Activated CD4-positive, alpha-beta T cell treated with anti-CD3 and anti-CD28 coated beads for 1 hour (primary cell): ENCODE results near the gene EFS.
"Not testable (repeated sequence)": the region's sequence is repeated elsewhere in the genome, so short reads cannot be mapped to it uniquely, and the experiment has no call there.

Experiments
- DNase-seq: peaks from one replicate; pipeline ENCODE4 v3.0.0-alpha.2; 2020

The EFS gene

DNA sequence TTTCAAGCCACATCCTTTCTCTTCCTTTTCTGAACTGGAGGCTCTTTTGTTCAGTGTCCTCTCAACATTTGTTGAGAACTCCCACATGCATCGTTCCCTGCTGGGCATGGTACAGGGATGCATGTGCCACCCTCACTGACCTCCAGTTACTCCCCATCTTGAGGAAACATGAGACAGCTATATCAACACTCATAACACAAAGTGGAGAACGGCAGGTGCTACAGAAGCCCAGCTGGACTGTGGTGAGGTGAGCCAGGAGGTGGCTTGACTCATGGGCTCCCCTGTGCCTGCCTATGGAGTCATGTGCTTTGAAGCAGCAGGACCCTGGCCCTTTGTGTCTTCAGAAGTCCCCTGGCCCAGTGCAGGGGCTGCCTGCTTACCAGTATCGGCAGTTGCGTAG, 33.4 kb upstream of the EFS start:
- DNase-seq = no peak

DNA sequence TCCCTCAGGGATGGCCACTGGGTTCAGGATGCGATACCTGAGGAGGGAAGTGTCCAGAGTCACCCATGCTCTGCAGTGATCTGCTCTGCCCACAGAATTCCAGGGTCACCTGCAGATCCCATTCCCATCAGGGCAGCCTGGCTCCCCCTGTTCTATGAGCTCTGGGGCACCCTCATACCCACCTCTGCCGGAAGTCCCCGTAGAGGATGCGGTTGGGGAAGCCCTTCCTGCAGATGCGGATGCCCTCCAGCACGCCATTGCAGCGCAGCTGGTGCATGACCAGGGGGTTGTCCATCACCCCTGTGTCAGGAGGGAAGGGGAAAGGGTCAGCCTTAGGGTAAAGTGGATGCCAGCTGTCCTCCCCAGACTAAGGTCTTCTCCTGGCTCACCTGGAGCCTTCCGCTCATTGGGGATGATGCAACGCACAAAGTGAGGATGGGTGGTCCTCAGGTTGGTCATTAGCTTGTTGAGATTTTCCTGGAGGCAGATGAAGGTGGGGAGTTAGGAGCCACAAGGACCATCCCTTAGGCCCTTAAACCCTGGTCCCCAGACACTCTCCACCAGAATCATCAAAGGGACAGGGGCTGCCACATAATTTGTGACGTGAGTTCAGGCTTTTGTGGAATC, 31.9 kb upstream of the EFS start:
- no peak for DNase-seq

DNA sequence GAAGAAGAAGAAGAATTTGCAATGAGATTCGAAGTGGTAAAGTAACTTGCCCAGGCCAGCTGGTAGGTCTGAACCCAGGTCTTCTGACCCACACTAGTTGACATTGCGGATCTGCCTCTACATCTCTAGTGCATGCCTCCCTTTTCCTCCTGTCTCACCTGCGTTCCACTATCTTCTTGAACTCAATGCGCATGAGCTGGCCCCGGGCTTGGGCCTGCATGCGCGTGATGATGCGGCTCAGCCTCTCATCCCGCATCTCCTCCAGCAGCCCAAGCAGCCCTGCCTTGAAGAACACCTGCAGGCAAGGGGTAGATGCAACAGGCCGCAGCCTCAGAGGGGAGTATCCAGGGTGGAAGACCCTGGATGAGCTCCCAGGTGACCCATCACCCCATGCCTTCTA, 31.2 kb upstream of the EFS start:
- DNase-seq = no peak

DNA sequence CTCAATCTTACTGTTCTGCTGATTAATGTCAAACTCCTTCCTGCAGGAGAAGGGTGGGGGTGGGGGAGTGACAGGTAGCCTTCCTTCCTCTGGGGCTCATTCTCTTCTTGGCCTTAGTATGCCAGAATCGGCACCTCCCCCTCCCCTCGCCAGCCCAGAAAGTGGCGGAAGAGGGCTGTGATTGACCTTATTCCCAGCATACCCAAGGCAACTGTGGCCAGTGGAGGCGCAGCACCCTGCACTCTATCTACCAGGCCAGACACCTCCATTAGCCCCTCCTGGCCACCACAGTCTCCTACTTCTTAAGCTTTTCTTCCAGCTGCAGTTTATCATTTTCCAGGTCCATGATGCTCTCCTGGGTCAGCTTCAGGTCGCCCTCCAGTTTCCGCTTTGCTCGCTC, 27.6 kb upstream of the EFS start:
- DNase-seq = no peak

DNA sequence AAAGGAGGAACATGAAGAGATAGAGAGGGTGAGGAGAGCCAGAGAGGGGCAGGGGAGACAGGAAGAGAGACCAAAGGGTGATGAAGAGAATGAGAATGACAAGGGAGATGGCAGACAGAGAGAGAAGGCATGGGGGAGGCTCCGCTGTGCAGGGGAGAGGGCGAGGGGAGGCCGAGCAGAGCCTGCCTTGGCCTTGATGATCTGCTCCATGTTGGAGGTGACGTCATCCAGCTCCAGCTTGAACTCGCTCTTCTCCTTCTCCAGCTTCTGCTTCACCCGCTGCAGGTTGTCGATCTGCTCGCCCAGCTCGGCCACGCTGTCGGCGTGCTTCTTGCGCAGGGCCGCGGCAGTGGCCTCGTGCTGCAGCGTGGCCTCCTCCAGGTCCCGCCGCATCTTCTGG, 24.9 kb upstream of the EFS start:
- not testable (repeated sequence) for DNase-seq

DNA sequence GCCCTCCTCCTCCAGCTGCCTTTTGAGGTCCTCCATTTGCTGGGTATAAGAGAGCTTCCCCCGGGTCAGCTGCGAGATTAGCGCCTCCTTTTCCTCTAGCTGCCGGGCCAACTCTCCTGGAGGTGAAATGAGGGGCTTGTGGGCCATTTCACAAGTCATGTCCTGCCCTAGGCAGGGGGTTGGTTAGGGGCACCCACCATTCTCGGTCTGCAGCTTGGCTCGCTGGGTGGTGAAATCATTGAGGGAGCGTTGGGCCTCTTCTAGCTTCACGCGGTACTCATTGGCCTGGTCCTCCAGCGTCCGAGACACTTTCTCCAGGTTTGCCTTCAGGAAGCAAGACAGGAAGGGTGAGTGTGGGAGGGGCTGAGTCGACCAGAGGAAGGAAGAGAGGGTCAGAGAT, 24.4 kb upstream of the EFS start:
- DNase-seq = no peak

DNA sequence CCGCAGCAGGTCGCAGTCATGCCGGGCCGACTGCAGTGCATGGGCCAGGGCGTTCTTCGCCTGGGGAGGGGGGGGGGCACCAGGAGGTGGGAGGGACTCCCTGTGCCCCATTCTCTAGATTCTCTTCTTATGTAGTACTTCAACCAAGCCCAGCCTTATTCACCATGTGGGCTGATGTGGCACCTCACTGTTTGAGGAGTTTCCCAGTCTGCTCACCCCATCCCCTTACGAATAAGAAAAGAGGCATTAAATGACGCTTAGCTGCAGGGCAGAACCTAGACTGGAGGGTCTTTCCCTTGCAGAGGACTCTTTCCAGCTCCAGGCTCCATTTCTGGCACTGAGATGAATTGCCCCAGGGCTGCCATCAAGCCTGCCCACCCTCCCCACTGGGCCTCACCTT, 24.0 kb upstream of the EFS start:
- DNase-seq = no peak

DNA sequence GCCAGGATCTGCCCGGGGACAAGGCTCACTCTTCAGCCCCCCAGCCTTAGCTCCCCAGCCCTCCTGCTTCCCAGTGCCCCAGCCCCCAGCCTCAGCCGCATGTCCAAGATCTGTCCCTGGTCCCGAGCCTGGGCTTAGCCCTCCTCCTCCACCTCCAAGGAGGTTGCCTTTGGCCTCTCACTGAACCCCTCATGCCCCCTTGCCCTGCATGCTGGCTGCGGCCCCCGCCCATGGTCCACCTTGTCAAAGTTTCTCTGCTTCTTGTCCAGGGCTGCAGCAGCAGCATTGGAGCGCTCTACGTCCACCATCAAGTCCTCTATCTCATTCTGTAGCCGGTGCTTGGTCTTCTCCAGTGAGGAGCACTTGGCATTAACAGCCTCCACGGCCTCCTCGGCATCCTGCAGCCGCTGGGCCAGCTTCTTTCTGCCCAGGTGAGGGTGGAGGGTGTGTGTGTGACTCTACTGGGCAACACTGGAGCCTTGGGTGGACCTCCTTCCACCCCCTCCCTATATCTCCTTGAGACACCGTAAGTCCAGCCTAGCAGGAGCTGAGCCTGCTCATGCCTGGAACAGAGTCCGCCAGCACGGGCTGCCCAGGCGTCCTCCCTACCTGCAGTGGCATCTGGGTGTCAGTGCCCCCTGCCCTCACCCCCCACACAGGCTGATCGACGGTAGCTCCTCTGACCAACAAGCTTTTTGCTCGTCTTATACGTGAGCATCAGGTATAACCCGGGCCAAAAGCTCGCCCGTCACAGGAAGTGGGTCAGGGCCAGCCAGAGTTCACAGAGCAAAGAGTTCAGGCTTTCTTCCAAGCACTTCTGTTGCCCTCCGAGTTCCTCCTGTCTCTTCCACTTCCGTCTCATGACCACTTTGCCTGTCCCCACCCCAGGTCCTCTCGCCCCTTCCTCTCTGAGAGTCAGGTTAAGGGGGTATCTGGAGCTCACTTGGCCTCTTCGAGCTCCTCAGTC, 23.2 kb upstream of the EFS start:
- DNase-seq = no peak

DNA sequence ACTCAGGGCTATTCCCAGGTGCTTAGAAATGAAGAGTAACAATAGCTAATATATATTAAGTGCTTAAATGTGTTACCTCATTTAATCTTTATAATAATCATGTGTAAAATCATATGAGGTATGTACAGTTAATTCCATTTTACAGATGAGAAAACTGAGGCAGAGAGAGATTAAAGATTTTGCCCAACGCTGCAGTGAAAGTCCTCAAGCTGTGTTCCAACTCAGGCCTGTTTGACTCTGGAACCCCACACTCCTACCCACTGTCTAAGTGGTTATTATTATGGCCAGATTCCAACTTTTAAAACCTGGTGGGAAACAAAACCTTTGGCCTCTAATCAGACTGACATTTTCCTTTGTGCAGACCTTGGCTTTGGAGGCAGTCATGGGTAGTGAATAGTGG, 22.0 kb upstream of the EFS start:
- no peak for DNase-seq

DNA sequence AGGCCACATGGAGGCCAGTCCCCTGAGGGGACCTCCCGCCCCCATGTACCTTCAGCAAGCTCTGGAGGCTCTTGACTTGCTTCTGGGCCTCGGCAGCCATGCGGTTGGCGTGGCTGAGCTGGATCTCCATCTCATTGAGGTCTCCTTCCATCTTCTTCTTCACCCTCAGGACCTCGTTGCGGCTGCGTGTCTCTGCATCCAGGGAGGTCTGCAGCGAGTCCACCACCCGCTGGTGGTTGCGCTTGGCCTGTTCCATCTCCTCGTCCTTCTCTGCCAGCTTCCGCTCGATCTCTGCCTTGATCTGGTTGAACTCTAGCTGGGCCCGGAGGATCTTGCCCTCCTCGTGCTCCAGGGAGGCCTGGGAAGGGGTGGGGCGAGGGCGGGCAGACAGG, 21.3 kb upstream of the EFS start:
- not testable (repeated sequence) for DNase-seq

DNA sequence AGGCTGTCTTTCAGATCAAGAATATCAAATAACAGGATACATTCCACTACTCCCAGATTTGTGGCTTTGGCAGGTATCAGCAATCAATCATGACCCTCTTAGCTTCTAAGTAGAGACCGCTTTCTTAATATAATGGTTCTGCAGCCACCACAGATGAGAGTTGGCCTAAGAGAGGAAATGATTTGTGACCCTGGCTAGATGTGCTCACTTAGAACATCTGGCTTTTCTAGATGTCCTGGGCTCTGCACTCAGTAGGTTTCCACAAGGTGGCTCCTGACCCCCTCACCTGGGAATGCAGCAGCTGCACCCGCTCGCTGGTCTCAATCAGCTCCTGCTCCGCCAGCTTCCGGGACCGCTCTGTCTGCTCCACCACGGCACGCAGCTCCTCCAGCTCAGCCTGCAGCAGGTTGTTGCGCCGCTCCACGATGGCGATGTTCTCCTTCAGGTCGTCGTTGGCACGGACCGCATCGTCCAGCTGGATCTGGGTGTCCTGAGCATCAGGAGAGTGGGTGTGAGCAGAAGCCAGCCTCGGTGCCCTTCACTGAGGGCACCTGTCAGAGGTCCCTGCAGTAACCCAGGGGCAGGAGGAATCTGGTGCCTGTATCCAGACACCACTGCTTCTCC, 20.8 kb upstream of the EFS start:
- DNase-seq = no peak

DNA sequence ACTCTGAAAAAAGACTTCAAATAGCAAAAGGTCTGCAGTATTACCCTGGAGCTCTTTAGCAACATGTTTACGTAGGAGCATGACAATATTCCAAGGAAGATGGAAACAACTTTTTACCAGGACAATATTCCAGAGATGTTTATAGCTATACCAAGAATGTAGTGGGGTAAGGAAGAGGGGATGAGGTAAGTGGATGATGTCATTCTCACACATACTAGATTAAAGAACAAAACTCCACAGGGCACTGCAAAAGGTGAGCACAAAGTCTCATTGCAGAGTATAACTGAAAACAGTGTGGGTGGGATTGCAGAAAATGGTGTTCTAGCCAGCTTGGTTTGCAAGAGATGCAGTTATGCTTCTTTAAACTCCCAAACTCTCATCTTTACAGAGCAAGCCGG, 20.3 kb upstream of the EFS start:
- DNase-seq = no peak

DNA sequence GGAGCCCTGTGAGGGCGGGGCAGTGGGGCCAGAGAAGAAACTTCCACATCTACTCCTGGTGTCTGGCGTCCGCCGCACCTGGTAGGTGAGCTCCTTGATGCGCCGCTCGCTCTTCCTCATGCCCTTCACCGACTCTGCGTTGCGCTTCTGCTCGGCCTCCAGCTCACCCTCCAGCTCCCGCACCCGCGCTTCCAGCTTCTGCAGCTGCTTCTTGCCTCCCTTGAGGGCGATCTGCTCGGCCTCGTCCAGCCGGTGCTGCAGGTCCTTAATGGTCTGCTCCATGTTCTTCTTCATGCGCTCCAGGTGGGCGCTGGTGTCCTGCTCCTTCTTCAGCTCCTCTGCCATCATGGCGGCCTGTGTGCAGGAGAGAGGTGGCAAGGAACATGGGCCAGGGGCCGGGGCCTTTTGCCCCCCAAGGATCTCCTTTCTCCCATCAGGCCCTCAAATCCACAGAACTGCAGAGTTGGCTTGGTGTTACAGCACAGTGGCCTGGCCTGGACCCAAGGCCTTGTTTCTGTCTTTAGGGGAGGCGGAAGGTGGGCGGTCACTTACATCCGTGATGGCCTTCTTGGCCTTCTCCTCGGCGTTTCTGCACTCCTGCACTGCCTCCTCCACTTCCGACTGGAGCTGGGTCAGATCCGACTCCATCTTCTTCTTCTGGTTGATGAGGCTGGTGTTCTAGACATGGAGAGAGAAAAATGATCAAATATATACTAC, 19.6 kb upstream of the EFS start:
- DNase-seq = no peak

DNA sequence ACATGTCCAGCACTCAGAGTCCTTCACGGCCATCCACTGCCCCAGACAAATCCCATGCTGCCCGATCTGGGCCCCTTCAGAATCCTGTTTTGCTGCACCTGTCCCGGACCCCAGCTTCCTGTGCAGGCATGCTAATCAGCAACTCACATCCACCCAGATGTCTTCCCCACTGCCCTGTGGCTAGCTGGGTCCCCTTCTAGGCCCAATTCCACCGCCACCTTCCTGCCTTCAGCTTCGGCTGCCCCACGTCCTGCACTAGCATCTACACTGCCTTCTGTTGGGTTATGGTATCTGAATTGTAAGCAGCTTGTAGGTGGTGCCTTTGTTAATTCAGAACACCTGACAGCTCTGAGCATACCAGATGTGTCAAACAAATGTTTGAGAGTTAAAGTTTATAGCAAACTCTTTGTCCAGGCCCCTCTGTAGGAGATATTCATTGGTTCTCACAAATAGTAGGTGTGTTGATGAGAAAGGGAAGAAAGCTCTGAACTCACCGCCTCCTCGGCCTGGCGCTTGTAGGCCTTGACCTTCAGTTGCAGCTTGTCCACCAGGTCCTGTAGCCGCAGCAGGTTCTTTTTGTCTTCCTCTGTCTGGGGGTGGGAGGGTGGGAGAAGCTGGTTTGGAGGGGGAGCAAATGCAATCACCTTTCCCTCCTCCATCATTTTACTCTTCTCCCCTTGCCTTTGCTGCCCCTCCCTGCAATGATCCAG, 17.9 kb upstream of the EFS start:
- no peak for DNase-seq

DNA sequence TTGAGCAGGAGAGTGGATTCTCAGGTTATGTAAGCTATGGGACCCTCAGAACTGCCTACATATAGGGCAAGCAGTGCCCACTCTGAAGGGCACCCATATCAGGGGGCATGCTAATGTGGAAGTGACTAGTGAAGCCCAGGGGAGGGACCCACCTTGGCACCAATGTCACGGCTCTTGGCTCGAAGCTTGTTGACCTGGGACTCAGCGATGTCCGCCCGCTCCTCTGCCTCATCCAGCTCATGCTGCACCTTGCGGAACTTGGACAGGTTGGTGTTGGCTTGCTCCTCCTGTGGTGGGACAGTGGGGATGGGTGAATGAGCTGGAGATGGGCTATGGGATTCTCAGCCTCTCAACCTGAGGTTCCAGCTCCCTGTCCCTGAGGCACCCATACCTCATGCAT, 17.3 kb upstream of the EFS start:
- no peak for DNase-seq

DNA sequence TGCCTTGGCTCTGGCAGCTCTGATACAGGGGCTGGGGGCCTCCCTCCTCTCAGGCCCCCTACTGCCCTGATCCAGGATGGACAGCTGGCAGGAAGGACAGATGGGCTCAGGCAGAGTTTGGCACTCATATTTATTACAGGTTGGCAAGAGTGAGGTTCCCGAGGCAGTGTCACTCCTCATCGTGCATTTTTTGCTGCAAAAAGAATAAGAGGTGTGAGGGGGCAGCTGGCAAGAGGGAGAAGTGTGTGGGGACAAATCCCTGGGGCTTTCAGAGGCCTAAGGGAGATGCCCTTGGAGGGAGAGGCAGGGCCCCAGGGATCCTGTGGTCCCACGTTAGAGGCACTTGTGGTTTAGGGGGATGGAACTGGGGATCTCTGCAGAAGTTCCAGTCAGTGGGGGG, 16.9 kb upstream of the EFS start:
- no peak for DNase-seq

DNA sequence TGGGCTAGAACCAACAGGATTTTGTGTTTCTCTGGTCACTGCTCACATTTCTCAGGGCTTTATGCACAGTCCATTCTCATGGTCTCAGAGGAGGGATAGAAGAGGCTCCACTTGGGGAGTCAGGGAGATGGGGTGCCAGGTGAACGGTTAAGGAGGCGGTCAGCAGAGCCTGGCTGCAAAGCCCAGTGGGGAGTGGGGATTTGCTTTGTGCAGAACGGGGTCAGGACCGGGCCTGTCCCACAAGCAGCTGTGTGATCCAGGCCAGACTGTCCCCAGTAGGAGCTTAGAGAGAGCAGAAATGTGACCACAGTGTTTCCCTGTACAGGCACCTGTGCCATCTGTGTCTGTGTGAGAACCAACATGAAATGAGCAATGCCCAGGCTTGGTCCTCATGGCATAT, 16.0 kb upstream of the EFS start:
- DNase-seq = no peak

DNA sequence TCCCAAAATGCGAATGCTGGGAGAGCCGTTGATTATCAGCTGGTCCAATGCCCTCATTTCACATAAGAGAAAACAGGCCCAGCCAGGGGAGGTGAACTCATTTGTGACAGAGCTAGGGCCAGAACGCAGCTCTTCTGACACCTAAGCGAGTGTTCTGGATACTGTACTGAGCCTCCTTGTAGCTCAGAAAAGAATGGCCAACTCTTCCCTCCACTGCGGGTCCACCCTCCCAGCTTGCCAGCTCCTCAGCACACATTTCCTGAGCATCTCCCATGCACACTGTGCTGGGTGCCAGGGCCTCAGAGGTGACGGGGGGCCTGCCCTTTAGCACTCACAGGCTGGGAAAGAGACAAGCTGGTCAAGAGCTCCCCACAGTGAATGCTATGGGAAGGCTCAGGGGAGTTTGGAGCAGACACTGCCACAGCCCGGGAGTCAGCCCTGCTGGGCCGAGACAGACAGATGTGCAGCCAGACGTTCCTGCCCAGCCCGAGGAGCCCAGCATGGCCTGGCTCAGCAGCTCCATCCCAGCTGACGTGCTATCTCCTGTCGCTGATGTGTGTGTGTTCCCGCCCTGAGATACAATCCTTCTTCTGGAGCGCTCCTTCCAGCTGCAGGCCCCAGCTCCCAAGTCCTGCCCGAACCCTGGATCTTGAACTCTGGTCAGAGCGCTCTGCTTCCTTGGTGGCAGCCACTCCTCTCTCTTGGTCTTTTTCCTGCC, 15.4 kb upstream of the EFS start:
- no peak for DNase-seq

DNA sequence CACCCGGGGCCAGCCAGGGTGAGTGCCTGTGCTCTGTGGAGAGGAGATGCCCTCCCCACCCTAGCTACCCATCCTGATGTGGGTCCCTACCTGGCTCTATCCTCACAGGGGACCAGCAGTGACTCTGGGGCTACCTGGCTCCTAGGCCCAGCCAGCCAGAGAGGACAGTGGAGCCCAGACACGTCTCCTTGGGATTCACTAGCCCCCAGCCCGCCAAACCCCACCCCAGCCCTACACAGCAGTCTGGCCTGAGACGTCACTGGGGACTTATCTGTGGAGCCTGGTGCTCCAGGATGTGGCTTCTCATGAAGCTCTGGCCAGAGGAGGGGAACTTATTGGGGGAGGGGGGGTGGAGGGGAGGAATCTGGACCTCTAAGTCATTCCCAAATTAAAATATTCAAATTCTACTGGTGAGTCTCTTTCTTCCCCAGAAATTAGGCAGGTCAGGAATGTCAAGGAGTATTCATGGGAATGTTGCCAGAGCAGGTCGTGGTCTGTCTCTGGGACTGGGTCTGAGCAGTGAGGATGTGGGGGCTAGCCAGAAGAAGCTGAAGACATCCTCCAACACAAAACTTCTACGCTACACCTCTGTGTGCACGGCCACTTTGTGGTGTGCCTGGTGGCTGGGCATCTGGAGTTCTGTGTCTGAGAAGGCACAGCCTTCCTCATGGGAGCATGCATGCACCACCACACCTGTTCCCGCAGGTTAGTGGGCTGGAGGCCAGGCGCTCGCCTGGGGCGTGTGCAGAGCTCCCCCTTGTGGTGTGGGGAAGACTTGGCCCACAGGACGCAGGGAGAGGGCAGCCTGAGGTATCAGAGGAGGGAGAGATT, 14.6 kb upstream of the EFS start:
- DNase-seq = peak; percentile 64

DNA sequence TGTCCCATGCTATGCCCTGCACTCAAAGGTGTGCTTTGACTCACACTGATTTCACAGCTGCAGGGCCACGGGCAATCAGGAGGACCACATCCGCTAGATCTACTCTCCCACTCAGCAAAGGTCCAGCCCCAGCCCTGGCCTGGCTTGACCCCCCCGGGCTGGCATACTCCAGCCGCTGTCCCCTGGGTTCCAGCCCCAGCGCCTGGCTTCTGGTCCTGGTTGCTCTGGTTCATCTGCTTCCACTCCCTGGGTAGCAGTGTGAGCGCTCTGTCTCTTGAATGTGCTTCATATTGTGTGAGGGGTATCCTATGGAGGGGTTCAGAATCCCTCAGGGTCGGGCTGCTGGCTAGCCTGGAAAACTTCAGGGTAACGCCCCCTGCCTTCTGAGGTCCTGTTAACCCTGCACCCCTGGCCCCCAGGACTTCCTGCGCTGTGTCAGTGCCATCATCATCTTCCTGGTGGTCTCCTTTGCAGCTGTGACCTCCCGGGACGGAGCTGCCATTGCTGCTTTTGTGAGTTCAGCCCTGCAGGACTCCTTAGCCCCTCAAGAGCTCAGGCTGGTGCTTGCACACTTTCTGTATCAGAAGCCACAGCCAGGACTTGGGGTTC, 13.7 kb upstream of the EFS start:
- no peak for DNase-seq
